Adrenal gland (tissue), 5 donors: ENCODE results near the gene MNT.

Source experiments
- POLR2A ChIP-seq, 2 donors: fragments of 450-650 bp; IDR thresholded peaks; one replicate each; pipeline ENCODE4 v1.6.1; 2017; ENCODE audit warnings: antibody characterized with exemption in 2 of 2, mild to moderate bottlenecking in 2 of 2, moderate library complexity in 1 of 2
- TF ChIP-seq, protein P1 (sequence below), 6 experiments: fragments of 450-650 bp in 4 of 6; fragments of 200-600 bp in 2 of 6; sonication (generic) in 1 of 6; IDR thresholded peaks; 1 replicate in 5 of 6; 2 replicates in 1 of 6; pipeline versions ENCODE4 v1.5.1 to v1.8.0; 2016 to 2021; ENCODE audit warnings: antibody characterized with exemption in 6 of 6, mild to moderate bottlenecking in 2 of 6, moderate library complexity in 1 of 6
- donor health status: DM: no; HTN: no; CAD: no.

DNA sequence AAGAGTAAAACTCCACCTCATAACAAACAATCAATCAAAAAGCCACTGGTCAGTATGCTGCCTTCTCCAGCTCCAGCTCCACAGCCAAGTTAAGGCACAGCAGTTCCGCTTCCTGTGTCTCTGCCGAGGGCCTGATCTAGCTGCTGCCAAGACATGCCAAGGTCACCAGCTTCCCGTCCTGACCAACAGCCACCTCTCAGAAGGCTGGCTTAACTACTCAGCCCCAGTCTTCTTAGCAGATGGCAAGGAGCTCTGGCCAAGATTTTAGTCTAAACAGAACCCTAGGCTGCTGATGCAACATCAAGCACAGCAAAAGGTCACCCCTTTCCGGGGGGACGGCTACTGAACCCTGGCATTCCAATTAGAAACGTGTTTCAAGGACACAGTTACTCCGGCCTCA lies 17.7 kb upstream of the MNT start:
- TF ChIP-seq, protein P1, sequence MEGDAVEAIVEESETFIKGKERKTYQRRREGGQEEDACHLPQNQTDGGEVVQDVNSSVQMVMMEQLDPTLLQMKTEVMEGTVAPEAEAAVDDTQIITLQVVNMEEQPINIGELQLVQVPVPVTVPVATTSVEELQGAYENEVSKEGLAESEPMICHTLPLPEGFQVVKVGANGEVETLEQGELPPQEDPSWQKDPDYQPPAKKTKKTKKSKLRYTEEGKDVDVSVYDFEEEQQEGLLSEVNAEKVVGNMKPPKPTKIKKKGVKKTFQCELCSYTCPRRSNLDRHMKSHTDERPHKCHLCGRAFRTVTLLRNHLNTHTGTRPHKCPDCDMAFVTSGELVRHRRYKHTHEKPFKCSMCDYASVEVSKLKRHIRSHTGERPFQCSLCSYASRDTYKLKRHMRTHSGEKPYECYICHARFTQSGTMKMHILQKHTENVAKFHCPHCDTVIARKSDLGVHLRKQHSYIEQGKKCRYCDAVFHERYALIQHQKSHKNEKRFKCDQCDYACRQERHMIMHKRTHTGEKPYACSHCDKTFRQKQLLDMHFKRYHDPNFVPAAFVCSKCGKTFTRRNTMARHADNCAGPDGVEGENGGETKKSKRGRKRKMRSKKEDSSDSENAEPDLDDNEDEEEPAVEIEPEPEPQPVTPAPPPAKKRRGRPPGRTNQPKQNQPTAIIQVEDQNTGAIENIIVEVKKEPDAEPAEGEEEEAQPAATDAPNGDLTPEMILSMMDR (IDR thresholded peaks at IDR 0.05) = no peak
- TF ChIP-seq POLR2A (IDR thresholded peaks at IDR 0.05) = peak in 1 of 2 donors; percentile 66
